Aorta (tissue), 5 donors: ENCODE data around the gene M1AP. TPM values are rescaled to one million over a fixed set of nuclear protein-coding genes. Genes with fewer than 3 reads are reported as not detected.

Source experiments
- ATAC-seq: fragments of 200-7000 bp; cut with Tn5 transposase; one replicate; pipeline ENCODE4 v1.9.1; 2022; ENCODE audit warnings: moderate library complexity; ENCODE audit not compliant: low FRiP score
- DNase-seq, 2 donors: peaks; one replicate each; pipeline ENCODE4 v3.0.0-alpha.2; 2020
- H3K27ac ChIP-seq, 2 donors: one replicate each; pipeline ENCODE4 v1.5.1; 2013; ENCODE audit warnings: low read length in 2 of 2, mild to moderate bottlenecking in 2 of 2, moderate library complexity in 2 of 2, control low read depth in 1 of 2, inconsistent platforms in 1 of 2, low read depth in 1 of 2
- H3K27me3 ChIP-seq, 2 donors: one replicate each; pipeline ENCODE4 v1.6.1; 2013; ENCODE audit warnings: control low read depth in 1 of 2, low read length in 1 of 2, mild to moderate bottlenecking in 1 of 2, moderate library complexity in 1 of 2; ENCODE audit not compliant: insufficient read depth in 2 of 2, control insufficient read depth in 1 of 2
- H3K36me3 ChIP-seq, 2 donors: one replicate each; pipeline ENCODE4 v1.6.1; 2013; ENCODE audit warnings: control low read depth in 1 of 2, low read length in 1 of 2, mild to moderate bottlenecking in 1 of 2; ENCODE audit not compliant: insufficient read depth in 2 of 2, control insufficient read depth in 1 of 2
- H3K4me1 ChIP-seq, 2 donors: one replicate each; pipeline ENCODE4 v1.6.1; 2013; ENCODE audit warnings: low read length in 2 of 2, control low read depth in 1 of 2, mild to moderate bottlenecking in 1 of 2, moderate library complexity in 1 of 2; ENCODE audit not compliant: insufficient read depth in 2 of 2, control insufficient read depth in 1 of 2
- H3K4me3 ChIP-seq, 2 donors: one replicate each; pipeline ENCODE4 v1.5.1; 2013; ENCODE audit warnings: low read length in 2 of 2, control low read depth in 1 of 2, mild to moderate bottlenecking in 1 of 2
- H3K9me3 ChIP-seq: one replicate; pipeline ENCODE4 v1.6.1; 2013; ENCODE audit warnings: mild to moderate bottlenecking, low read length; ENCODE audit not compliant: control insufficient read depth
- WGBS, 2 donors: extraction: QIAGEN DNeasy Blood & Tissue Kit; methylation state at CpG; one replicate each; pipeline ENCODE4 v1.1.7; 2013; 5-methylcytosine and 5-hydroxymethylcytosine counted together
- intact Hi-C, 2 donors: fragments of 100-400 bp; cut with DNase I; formaldehyde crosslinking; loops; one replicate each; pipeline versions ENCODE4 v1.14.2 to v1.15.0; 2022
- polyA plus RNA-seq, 2 donors: library from polyadenylated mRNA; stranded (reverse); fragments of 200-250 nt; gene quantifications; one replicate each; pipeline ENCODE4 v1.2.3, GENCODE V29; 2013
- total RNA-seq, 2 donors: library from RNA; stranded (reverse); fragmentation: NEBNext Ultra II Directional; extraction: Animal tissue kit (Norgen Biotek cat#: 25700); gene quantifications; one replicate each; pipeline ENCODE4 v1.2.1, GENCODE V29; 2021
- donor health status: healthy with polysubstance abuse.
- donor health status: Bipolar disorder and iron deficiency.
- donor health status: DM: no; HTN: no; CAD: no.
- donor health status: DM: no; HTN: no; CAD: no.
- donor health status: DM: yes; HTN: yes; CAD: no.

Gene M1AP
- total and polyA plus RNA-seq, 4 donors: 1.3 TPM; not detected in 3

- ATAC-seq (no peak), DNase-seq (no peak)
- peaks cover 0 to 3% of the 10 kb centered on the region in 2 donors for H3K27me3 ChIP-seq
These were observed 132.7 kb downstream of the M1AP start for GRCh38 chr2:74515271-74515980.

GRCh38 chr2:74514368-74515270 lies 133.5 kb downstream of the M1AP start, which contains the start of gene TLX2:
TSS of gene TLX2 (plus strand) at chr2:74514450. CDS start at chr2:74514807, 357 bp downstream.
- no peak for DNase-seq
- Histone ChIP-seq H3K36me3 (no peaks in the 10 kb centered on the region), H3K27me3 (no peaks in the 10 kb centered on the region), H3K4me1 (no peaks in the 10 kb centered on the region), H3K27ac (no peak within 1 kb of the TSS), H3K9me3 (no peaks in the 10 kb centered on the region), H3K4me3 (no peak within 1 kb of the TSS)
- 3 to 5% methylated on average over 52 to 82 of the region's 82 CpGs for WGBS, 2 donors
- intact Hi-C loops: no loop called here
- no peak for ATAC-seq

More at GRCh38 chr2:74515271-74515980, 132.7 kb downstream of the M1AP start:
- intact Hi-C loops: no loop called here
- no peaks in the 10 kb centered on the region for H3K9me3 ChIP-seq
- no peaks in the 10 kb centered on the region for H3K4me1 ChIP-seq
- WGBS, 2 donors: 4 to 6% methylated on average over 53 to 60 of the region's 60 CpGs
- H3K4me3 ChIP-seq: no peak overlapping the region
- no peaks in the 10 kb centered on the region for H3K36me3 ChIP-seq
- H3K27ac ChIP-seq: no peak overlapping the region

GRCh38 chr2:74513605-74514367 lies 134.3 kb downstream of the M1AP start:
- 6% methylated on average over 49 to 52 of the region's 52 CpGs for WGBS, 2 donors
- H3K4me1 ChIP-seq: no peaks in the 10 kb centered on the region
- H3K36me3 ChIP-seq: no peaks in the 10 kb centered on the region
- DNase-seq (peak in 1 of 2 donors; percentile 72), ATAC-seq (no peak)
- no peak overlapping the region for H3K4me3 ChIP-seq
- no peaks in the 10 kb centered on the region for H3K9me3 ChIP-seq
- no peak overlapping the region for H3K27ac ChIP-seq
- intact Hi-C loops: no loop called here
- no peaks in the 10 kb centered on the region for H3K27me3 ChIP-seq

DNA sequence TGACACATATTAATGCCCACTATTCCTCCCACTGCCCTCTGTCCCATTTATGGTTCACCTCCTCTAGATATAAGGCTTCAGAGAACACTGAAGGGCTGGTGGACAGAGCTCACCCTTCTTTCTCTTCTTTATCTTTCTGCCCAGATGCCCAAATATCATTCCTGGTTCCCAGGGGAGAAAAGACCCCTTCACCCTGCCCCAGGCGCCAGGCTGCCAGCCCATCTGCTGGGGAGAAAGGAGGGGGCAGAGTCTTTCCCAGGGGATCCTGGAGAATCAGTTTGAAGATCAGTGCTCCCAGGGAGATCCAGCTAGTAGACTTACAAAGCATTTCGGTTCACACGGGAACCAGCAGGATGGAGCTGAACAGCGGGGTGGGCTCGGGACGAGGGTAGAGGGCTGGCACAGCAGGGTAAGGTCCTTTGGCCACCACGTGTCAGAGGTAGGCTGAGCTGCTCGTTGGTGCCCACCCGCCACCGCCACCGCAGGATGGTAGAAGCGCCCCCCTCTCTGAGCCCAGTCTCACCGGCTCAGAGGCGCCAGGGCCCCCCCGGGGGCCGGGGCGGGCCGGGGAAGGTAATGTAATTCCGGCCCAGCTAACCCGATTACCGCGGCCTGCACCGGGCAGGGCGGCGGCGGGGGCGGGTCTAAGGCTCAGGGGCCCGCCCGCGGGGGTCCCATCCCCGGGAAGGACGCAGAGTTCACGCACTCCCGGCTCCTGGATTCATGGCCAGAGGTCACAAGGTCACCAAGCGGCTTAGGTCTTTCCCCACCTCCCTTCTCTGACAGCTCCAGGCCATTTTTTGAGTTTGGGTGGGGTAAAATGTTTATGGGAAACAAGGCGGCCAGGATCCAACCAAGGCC lies 135.2 kb downstream of the M1AP start:
- Histone ChIP-seq H3K27ac (no peak overlapping the region), H3K9me3 (no peaks in the 10 kb centered on the region), H3K4me1 (no peaks in the 10 kb centered on the region), H3K27me3 (no peaks in the 10 kb centered on the region), H3K4me3 (no peak overlapping the region), H3K36me3 (no peaks in the 10 kb centered on the region)
- DNase-seq: no peak
- WGBS, 2 donors: 8% methylated on average over 26 to 36 of the region's 36 CpGs
- intact Hi-C loops: no loop called here
- no peak for ATAC-seq

GRCh38 chr2:74511104-74511989 lies 136.8 kb downstream of the M1AP start:
- Histone ChIP-seq H3K27me3 (no peaks in the 10 kb centered on the region), H3K27ac (no peak overlapping the region), H3K36me3 (no peaks in the 10 kb centered on the region), H3K4me3 (no peak overlapping the region), H3K4me1 (no peaks in the 10 kb centered on the region), H3K9me3 (no peaks in the 10 kb centered on the region)
- DNase-seq (no peak), ATAC-seq (no peak)
- WGBS, 2 donors: 28 to 37% methylated on average over 11 of the region's 11 CpGs
- intact Hi-C loops: no loop called here

DNA sequence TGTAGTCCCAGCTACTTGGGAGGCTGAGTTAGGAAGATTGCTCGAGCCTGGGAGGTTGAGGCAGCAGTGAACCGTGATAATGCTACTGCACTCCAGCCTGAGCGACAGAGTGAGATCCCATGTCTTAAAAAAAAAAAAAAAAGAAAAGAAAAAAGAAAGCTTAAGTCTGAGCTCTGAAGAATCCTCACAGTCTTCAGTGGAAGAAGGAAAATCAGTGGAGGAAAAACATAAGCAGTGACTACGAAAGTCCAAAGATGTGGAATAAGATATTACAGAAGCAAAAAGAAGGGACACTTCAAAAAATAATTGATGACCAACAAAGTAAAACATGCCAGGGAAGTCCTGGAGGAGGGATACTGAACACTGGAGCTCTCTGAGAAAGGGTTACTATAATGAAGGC lies 137.9 kb downstream of the M1AP start:
- no peaks in the 10 kb centered on the region for H3K9me3 ChIP-seq
- H3K27me3 ChIP-seq: no peaks in the 10 kb centered on the region
- WGBS, 2 donors: 74 to 78% methylated on average over 4 of the region's 4 CpGs
- DNase-seq: no peak
- no peaks in the 10 kb centered on the region for H3K4me1 ChIP-seq
- ATAC-seq: no peak
- no peak overlapping the region for H3K27ac ChIP-seq
- intact Hi-C loops: no loop called here
- peaks cover 0 to 1% of the 10 kb centered on the region in 2 donors for H3K36me3 ChIP-seq
- no peak overlapping the region for H3K4me3 ChIP-seq

GRCh38 chr2:74507926-74508520 lies 140.1 kb downstream of the M1AP start:
- ATAC-seq (no peak), DNase-seq (no peak)
- Histone ChIP-seq H3K4me1 (no peaks in the 10 kb centered on the region), H3K27ac (peak overlapping the region in 1 of 2 donors; percentile 23), H3K36me3 (peaks cover 0 to 1% of the 10 kb centered on the region in 2 donors), H3K4me3 (peak overlapping the region; percentile 15 to 51), H3K27me3 (no peaks in the 10 kb centered on the region), H3K9me3 (no peaks in the 10 kb centered on the region)
- WGBS, 2 donors: 17 to 18% methylated on average over 38 of the region's 38 CpGs
- intact Hi-C loops: loop anchor here in 1 of 2 donors (2.0 kb wide), 1 partner anchor 21 kb away; the partner anchor contains the start of genes AUP1 and HTRA2
